A673 (cell line): ENCODE results near the gene CRY2.

Experiments used
- CTCF ChIP-seq: fragments of 300-800, 200-600 bp; sonication (generic); conservative IDR thresholded peaks from 2 replicates; pipeline ENCODE4 v1.5.1; 2017; ENCODE audit warnings: low read depth, mild to moderate bottlenecking, antibody characterized with exemption, low read length, moderate library complexity, mixed read lengths
- EZH2 ChIP-seq: fragments of 200-600 bp; sonication (generic); IDR thresholded peaks from 2 replicates; pipeline ENCODE4 v1.6.1; 2017; ENCODE audit warnings: borderline replicate concordance, low read depth, mild to moderate bottlenecking, mixed read lengths, antibody characterized with exemption, low read length; ENCODE audit not compliant: poor library complexity, severe bottlenecking

DNA sequence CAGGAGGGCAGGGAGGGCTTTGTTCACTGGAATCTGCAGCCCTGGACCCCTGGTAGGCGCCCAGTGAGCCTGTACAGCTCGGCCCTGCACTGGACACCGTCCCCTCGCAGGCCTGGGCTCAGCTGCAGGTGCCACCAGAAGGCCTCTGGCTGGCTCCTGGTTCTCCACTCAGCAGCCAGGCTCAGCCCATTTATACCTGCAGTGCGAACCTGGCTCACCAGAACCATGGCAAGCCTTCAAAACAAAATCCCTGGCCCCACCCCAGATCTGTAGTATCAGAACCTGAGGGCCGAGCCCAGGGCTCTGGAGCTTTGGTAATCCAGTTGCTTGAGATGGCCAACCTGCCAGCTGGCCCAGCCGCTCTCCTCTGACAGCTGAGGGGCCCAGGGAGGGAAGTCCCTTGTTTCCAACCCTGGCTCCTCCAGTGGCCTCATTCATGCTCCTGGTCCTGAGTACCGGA lies 60.7 kb downstream of the CRY2 start:
- TF ChIP-seq CTCF, result no peak
- no peak for TF ChIP-seq EZH2
